Stimulated activated CD4-positive, alpha-beta T cell treated with anti-CD3 and anti-CD28 coated beads, Interleukin-1b, Interleukin-23, amount 100 ng/mL, for 4 hours (primary cell): ENCODE measurements around the gene GPATCH4.
"Not testable (repeated sequence)": the region's sequence is repeated elsewhere in the genome, so short reads cannot be mapped to it uniquely, and the experiment has no call there.

ENCODE experiments used
- DNase-seq, 2 donors: peaks; one replicate each; pipeline ENCODE4 v3.0.0-alpha.2; 2020; ENCODE audit warnings: low read depth in 2 of 2

GPATCH4 gene

GRCh38 chr1:156601122-156601830, at the start of gene GPATCH4:
Gene GPATCH4 (minus strand): TSS chr1:156601479.
- peak; percentile 63 to 67 for DNase-seq

- no peak for DNase-seq
Observed at GRCh38 chr1:156648951-156649350, 47.7 kb upstream of the GPATCH4 start.

GRCh38 chr1:156648496-156648895, 47.2 kb upstream of the GPATCH4 start:
- DNase-seq = no peak

GRCh38 chr1:156647351-156647750, 46.1 kb upstream of the GPATCH4 start:
- DNase-seq = no peak

GRCh38 chr1:156646738-156647211, 45.5 kb upstream of the GPATCH4 start:
- no peak for DNase-seq

GRCh38 chr1:156645666-156646065, 44.4 kb upstream of the GPATCH4 start:
- DNase-seq = no peak

GRCh38 chr1:156645056-156645455, 43.8 kb upstream of the GPATCH4 start:
- DNase-seq = no peak

GRCh38 chr1:156644640-156645039, 43.4 kb upstream of the GPATCH4 start:
- no peak for DNase-seq

GRCh38 chr1:156644146-156644545, 42.9 kb upstream of the GPATCH4 start:
- DNase-seq = no peak

GRCh38 chr1:156643778-156644092, 42.5 kb upstream of the GPATCH4 start:
- DNase-seq = no peak

GRCh38 chr1:156643049-156643777, 41.9 kb upstream of the GPATCH4 start:
- DNase-seq = no peak

GRCh38 chr1:156642265-156643048, 41.2 kb upstream of the GPATCH4 start:
- no peak for DNase-seq

GRCh38 chr1:156641761-156642264, 40.5 kb upstream of the GPATCH4 start, which contains the start of gene BCAN:
Gene BCAN (plus strand): TSS chr1:156642117. CDS start chr1:156646055, 3,938 bp downstream.
- no peak for DNase-seq

- no peak for DNase-seq
Observed at GRCh38 chr1:156640842-156641706, 39.8 kb upstream of the GPATCH4 start.

GRCh38 chr1:156639601-156640101, 38.4 kb upstream of the GPATCH4 start:
- DNase-seq = no peak

- DNase-seq = no peak
Observed at GRCh38 chr1:156638189-156638985, 37.1 kb upstream of the GPATCH4 start.

GRCh38 chr1:156632355-156632754, 31.1 kb upstream of the GPATCH4 start:
- no peak for DNase-seq

- not testable (repeated sequence) for DNase-seq
Observed at GRCh38 chr1:156631152-156631551, 29.9 kb upstream of the GPATCH4 start.

- DNase-seq = no peak
Observed at GRCh38 chr1:156629823-156630449, 28.7 kb upstream of the GPATCH4 start.
